GM19099 (cell line): ENCODE data around the gene PCDHB4.

Experiments
- POLR2A ChIP-seq: IDR thresholded peaks from 3 replicates; pipeline ENCODE4 v1.6.1; 2011; ENCODE audit warnings: low read depth; ENCODE audit not compliant: insufficient read length; ENCODE audit errors: extremely low read depth

PCDHB4 gene

DNA sequence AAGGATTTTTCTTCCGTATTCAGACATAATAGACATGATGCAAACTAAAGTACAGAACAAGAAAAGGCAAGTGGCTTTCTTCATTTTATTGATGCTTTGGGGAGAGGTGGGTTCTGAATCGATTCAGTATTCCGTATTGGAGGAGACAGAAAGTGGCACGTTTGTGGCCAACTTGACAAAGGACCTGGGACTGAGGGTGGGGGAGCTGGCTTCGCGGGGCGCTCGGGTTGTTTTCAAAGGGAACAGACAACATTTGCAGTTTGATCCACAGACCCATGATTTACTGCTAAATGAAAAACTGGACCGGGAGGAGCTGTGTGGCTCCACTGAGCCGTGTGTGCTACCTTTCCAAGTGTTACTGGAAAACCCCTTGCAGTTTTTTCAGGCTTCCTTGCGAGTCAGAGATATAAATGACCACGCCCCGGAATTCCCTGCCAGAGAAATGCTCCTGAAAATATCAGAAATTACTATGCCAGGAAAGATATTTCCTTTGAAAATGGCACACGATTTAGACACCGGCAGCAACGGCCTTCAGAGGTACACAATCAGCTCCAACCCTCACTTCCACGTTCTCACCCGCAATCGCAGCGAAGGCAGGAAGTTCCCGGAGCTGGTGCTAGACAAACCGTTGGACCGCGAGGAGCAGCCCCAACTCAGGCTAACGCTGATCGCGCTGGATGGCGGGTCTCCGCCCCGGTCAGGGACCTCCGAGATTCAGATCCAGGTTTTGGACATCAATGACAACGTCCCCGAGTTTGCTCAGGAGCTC is 28.8 kb downstream of the PCDHB4 start:
- TF ChIP-seq POLR2A, result no peak

DNA sequence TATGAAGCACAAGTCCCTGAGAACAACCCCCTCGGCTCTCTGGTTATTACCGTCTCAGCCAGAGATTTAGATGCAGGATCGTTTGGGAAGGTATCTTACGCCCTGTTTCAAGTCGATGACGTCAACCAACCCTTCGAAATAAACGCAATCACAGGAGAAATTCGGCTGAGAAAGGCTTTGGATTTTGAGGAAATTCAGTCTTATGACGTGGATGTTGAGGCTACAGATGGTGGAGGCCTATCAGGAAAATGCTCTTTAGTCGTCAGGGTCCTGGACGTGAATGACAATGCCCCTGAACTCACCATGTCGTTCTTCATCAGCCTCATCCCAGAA is 29.3 kb downstream of the PCDHB4 start:
- TF ChIP-seq POLR2A, result no peak

- no peak for TF ChIP-seq POLR2A
Measured at GRCh38 chr5:141155540-141156374, 34.1 kb downstream of the PCDHB4 start.

DNA sequence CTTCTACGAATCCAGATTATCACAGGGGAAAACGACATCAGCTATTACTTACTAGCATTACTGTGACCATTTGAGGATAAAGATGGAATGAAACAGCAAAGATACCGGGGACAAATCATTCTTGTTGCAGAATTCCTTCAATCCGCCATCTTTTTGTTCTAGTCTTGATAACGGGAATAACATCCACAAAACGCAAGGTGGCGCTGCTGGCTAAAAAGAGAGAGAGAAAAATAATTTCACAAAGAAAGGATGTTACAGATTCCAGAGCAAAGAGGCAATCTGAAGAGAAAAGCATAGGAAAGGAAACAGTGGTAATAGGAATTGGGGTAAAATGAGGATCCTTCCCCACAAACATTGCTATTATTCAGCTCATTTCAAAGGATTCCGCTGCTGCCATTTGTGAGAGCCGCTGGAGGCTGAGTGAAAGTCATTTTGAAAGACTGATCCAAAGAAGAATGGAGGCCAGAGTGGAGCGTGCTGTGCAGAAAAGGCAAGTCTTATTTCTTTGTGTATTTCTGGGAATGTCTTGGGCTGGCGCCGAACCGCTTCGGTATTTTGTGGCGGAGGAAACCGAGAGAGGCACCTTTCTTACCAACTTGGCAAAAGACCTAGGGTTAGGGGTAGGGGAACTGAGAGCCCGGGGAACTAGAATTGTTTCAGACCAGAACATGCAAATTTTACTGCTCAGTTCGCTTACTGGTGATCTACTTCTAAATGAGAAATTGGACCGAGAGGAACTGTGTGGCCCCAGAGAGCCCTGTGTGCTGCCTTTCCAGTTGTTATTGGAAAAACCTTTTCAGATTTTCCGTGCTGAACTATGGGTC is 51.0 kb downstream of the PCDHB4 start, which contains the start of gene PCDHB7:
TSS of gene PCDHB7 (plus strand) at position 264 of the 824 bp plus-strand sequence. CDS start at position 456, 192 bp downstream.
- no peak for TF ChIP-seq POLR2A
